Measurements from ENCODE around the gene OXCT1.

The OXCT1 gene

DNA sequence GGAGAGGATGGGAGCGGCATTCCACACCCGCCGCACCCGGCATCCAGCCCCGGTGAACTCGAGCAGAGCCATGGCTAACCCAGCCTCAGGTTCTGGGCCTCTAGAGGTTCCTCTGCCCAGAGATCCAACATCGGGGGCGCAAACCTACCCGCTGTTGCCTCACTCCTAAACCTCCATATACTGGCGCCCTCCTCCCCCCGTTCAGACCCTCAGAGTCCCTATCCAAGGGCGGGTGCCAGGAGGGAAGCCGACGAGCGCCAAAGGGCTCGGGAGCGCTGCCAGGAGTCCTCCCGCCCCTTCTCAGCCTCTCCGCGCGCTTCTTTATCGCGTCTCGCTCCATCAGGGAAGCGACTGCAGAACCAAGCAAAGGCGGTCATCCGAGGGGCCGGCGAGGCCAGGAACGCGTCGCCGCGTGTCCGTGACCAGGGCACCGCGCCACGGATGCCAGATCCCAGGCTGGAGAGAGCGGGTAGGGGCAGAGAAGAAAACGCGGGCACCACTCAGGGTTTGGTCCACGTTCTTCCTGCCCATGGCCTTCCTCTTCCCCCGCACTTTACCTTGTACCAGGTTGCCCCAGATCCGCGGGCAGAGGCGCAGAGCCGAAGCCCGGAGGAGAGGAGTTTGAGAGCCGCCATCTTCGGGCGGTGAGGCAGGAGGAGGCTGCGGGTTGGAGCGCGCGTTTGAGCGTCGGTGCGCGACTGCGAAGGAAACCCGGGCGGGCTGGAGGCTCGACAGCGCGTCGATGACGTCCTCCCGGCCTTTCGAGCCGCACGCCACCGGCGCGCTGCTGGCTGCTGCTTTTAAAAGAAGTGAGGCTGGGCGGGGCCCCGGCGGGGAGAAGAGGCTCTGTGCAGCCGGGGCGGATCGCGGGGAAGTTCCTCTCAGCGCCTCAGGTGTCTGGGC lies at the start of gene OXCT1:
Gene OXCT1, minus strand, starts transcription at position 702 of the 903 bp plus-strand sequence. Its CDS starts 67 bp downstream, at position 635.
- DNase-seq, result peak; percentile 51

DNA sequence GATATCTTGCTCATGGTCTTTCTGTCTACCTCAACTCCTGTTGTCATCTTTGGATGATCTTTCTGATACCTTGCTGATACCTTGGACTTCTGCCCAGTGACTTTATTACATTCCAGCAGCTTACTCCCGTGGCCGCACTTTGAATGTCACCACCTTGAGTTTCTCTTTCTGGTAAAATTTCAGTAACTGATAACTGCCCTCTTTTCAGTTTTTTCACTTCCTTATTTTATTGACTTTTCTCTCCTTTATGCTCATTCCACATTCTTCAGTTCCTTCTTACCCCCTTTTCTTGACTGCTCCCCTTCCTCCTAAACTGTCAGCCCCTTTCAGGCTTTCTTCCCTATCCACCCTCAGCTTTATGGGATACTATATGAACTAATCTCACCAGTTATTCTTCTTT lies 47.9 kb upstream of the OXCT1 start:
- no peak for DNase-seq

DNA sequence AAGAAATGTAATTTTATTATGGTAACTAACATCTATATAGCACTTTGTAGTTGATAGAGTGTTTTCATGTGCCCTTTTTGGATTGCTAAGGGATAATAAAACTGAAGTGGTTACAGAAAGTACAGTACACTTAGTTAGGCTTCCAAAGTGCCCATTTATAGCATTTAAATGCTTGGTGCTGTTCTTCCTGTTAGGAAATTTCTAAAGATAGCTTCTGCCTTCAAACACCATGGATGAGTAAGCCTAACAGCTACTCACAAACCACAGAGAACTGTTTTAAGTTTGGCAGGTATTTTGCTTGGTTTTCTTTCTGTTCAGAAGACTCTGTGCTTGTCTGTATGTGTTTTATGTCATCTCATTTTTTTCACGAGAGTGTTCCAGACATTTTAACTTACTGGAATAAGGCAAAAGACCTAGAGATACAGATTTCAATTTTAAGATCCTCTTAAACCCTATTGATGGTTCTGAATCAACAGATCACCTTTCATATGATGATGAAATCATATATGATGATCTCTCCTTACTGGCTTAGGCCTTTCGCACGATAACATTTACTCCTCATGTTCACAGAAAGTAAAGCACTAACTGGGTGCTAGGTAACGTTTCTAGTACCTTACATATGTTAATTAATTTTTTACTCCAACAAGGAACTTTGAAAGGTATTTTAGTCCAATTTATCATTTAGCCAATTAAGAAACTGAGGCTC lies 38.3 kb upstream of the OXCT1 start:
- no peak for DNase-seq

DNA sequence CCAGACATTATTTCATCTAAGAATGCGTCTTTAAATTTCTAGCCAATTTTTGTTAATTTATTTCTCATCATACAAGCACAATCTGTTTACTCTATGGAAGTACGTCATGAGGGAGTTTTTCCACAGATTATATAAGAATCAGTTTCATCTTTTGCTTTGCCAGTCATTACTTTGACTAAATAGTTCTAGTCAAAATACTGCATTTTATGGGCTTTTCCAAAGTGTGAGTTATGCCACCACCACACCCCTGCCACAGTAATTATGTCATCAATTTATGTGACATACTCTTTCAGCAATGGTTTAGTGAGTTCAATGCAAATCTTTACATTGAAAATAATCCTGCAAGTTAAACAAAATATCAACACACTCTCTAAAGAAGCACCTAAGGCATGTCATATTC lies 35.9 kb upstream of the OXCT1 start:
- no peak for DNase-seq

DNA sequence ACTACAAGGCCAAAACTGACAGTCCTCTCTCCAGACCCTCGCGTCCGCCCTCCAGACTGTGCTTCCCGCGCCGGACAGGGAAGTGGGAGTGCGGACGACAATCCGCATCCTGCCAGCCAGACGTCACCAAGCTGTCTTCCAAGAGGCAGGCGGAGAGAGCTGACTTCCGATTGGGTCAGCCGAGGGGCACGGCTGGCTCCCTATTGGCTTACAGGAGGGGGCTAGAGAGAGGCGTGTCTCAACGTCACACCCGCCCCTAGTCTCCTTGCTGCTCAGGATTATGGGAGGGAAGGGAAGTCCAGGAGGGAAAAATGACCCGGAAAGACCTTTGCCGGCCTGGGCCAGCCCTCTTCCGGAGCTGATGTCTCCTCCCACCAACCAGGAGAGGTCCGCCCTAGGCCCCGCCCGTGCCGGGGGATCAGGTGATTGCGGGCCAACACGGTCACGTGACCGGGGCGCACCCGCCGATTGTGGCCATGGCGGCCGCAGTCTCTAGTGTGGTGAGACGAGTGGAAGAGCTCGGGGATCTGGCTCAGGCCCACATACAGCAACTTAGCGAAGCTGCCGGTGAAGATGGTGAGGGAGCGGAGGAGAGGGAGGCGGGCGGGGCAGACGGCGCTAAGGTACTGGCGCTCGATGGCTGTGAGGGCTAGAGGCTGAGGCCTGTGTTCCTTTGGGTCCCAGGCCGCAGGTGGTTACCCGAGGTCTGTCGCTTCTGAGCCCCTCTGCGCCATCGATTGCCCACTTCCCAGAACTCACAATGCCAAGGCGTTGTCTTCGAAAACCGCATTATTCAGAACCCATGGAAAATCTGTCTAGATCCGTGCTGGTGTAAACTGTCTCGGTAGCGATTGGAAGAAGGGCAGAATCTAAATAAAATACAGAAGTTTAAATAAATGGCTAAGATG lies 33.9 kb upstream of the OXCT1 start, which contains the start of gene RIMOC1:
Gene RIMOC1, plus strand, starts transcription at position 453 of the 908 bp plus-strand sequence. Its CDS starts 24 bp downstream, at position 477.
- peak; percentile 92 for DNase-seq

DNA sequence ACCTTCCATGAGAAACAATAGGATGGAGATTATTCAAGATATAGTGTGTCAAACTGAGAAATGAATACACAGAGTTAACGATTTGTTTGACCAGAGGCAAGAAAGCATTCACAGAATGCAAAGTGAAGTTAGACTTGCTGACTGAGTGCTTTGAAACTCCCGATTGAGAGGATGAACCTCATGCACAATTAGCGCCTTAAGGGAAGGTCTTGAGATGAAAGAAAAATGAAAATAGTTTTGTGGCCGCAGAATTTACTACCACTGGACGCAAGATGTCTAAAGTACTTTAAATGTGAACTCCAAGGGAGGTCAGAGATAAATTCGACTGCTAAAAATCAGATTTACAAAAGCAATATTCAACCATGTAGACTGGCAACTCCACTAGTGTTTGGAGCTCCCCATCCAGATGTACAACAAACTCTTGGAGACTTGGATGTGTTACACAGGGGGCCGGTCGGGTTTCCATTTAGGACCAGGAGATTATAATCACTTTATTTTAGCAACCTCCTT lies 33.2 kb upstream of the OXCT1 start:
- no peak for DNase-seq

DNA sequence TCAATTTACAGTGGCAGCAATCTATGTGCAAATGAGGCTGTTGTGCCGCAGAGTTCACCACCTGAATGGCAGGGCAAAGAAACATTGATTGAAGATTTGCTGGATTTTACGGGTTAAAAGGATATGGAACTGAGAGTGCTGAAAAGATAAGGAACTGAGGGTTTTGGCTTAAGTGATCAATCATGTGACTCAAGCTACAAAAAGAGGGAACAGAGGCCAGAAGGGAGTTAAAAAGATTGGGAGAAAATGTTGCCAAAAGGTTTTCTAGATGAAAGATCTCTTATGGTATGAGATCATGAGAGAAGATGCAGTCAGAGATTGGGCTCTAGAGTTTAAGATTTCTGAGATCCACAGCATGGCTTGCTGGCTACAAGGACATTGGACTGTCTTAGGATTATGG lies 26.0 kb upstream of the OXCT1 start:
- no peak for DNase-seq

DNA sequence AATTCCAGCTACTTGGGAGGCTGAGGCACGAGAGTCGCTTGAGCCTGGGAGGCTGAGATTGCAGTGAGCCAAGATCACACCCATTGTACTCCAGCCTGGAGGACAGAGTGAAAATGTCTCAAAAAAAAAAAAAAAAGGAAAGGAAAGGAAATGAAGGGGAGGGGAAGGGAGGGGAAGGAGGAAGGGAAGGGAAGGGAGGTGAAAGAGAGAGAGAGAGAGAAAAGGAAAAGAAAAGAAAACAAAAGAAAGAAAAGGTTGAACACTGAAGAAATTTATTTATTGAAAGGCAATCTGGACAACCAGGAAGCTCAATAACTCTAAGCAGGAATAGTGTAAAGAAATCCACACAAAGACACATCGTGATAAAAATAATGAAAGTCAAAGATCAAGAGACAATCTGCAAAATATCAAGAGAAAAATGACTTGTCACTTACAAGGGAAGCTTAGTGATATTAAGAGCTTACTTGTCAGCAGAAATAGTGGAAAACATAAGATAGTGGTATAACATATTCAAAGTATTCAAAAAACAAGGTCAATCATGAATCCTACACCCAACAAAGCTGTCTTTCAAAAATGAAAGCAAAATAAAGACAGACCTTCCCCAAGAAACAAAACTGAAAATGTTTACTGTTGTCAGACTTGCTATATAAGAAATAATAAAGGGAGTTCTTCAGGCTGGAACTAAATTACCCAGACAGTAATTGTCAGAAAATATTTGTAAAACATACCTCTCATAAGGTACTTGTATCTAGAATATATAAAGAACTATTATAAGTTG lies 23.0 kb upstream of the OXCT1 start:
- DNase-seq, result no peak

DNA sequence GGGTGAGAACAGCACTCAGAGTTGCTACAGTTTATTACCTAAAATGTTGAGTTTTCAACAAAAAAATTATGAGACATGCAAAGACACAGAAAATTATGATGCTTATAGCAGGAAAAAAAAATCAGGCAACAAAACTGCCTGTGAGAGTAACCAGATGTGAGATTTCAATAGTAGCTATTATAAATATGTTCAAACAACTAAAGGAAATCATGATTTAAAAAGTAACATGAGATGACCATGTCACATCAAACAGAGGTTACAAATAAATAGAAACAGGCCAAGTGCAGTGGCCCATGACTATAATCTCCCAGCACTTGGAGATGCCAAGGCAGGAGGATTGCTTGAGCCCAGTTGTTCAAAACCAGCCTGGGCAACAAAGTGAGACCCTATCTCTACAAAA lies 21.8 kb upstream of the OXCT1 start:
- no peak for DNase-seq

DNA sequence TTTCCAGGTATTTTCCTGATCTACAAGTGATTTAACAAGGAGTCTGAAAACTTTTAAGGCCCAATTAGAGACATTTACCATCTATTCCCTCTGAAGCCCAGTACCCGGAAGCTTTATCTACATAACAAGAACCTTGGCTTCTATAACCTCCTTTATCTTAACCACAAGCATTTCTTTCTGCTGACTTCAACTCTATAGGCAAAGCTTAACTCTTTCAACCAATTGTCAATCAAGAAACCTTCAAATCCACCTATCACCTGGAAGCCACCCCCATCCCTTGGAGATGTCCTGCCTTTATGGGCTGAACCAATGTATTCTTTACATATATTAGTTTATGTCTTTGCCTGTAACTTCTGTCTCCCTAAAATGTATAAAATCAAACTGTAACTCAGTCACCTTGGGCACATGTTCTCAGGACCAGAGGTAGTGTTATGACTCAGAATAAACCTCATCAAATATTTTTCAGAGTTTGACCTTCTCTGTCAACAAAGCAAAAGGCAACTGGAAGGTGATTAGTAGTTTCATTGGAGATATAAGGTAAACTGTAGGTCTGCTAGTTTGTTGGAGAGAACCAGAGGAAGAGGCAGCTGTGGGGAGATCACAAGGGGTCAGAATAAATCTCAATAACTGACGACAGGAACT lies 21.0 kb upstream of the OXCT1 start:
- no peak for DNase-seq

DNA sequence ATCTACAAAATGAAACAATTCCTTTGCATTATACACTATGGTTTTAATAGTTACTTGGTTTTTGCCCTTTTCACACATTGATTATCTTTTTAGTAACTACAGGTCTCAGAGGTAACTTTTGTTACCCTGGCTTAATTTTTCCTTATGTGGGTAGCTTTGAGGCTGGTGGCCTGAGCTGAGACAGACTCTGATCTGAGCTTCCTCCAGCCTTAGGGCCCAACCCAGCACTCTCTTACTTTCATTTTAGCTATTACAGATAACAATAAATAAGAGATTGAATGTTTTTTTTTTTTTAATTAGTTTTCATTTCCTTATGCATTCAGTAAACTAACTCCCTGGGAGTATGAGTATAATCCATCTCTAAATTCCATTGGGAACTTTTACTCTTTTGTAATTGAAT lies 15.1 kb upstream of the OXCT1 start:
- no peak for DNase-seq

DNA sequence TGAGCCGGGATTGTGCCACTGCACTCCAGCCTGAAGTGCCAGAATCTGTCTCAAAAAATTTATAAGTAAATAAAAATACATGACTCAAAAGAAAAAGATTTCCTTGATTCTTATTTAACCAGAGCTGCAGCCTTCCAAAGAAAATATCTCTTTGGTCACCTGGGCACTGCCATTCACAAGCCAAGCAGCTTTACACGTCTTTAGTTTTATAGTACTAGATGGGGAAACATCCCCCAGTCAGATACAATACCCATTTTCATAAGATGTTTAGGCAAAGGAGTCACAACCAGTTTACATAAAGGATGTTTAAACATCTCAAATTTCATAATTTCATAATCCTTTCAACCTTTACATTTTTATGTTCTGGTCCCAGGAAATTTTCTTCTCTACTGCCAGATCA lies 13.7 kb upstream of the OXCT1 start:
- no peak for DNase-seq

DNA sequence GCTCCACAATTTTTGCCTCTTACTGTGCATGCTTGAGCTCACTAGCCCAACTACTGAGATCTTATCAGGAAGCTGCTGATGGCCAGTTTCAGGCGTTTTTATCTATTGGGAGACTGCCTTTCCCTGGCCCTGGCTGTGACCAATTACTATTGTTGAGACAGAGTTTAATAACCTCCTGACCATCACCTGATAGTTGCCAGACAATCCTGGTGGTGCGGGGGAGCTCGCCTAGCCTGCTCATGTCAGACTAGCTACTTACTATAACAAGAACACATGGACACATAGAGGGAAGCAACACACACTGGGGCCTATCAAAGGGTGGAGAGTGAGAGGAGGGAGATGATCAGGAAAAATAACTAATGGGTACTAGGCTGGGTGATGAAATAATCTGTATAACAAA lies 13.0 kb upstream of the OXCT1 start:
- DNase-seq, result no peak

DNA sequence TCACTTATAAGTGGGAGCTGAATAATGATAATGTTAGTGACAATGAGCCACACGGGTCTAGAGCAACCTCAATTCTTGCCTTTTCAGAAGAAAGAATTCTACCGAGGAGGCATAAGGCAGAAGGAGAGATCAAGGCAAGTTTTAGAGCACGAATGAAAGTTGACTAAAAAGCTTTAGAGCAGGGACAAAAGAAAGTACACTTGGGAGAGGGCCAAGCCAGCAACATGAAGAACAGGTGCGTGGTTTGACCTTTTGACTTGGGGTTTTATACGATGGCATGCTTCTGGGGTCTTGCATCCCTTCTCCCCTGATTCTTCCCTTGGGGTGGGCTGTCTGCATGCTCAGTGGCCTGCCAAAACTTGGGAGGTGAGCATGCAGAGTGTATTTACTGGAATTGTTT lies 12.5 kb upstream of the OXCT1 start:
- DNase-seq, result no peak

DNA sequence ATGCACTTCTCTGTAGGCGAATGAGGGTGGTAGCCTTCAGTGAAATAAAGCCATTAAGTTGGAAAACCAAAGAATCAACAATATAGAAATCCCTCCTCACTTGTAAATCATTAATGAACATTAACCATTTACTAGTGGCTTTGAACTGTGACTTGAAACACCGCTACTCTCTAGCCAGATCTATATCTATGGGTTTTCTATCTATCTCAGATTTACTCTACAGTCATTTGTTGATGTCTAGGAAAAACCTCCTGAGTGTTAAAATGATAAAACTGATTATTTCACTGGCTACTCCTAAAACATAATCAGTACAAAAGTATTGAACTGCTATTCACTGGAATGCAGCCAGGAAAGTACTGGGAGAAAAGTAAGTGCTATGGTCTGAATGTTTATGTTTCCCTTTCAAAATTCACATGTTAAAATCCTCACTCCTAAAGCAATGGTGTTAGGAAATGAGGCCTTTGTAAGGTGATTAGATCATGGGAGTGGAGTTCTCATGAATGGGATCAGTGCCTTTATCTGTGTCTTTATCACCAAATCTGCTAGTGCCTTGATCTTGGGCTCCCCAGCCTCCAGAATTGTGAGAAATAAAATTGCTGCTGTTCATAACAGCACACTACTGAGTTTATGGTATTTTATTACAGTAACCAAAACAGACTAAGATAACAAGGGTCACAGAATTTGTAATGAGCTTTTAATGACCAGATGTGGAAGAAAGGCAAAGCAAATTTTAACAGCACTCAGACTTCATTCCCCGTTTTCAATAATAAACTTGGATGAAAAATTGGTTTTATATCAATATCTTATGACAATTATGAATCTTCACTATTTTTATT lies 8.6 kb upstream of the OXCT1 start:
- DNase-seq, result no peak

DNA sequence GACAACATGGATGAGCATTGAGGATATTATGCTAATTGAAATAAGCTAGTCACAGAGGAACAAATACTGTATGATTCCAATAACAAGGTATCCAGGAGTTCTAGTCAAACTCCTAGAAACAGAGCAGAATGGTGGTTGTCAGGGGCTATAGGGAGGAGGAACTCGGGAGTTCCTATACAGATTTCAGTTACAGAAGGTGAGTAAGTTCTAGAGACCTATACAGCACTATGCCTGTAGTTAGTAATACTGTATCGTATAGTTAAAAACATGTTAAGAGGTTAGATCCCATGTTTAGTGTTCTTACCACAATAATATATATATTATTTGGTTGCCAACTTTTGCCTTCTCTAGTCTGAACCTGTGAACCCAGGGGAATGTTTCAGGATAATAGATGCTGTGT lies 7.9 kb upstream of the OXCT1 start:
- DNase-seq, result no peak

DNA sequence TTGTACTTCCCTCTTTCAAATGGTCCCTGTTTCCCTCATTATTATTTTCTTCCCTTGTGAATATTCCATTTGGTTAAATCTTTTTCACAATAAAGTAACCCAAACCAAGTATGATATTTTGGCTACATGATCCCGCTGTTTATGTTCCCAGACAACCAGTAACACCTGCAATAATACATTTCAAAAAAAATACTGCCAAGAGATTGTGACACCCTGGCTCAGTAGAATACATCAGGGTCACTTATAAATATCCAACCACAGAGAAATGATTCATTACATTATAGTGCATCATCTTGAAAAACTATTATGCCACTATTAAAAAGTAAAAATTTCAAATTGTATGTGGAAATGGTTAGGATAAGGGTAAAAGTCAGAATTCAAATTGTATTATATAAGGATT lies 7.2 kb upstream of the OXCT1 start:
- DNase-seq, result no peak

DNA sequence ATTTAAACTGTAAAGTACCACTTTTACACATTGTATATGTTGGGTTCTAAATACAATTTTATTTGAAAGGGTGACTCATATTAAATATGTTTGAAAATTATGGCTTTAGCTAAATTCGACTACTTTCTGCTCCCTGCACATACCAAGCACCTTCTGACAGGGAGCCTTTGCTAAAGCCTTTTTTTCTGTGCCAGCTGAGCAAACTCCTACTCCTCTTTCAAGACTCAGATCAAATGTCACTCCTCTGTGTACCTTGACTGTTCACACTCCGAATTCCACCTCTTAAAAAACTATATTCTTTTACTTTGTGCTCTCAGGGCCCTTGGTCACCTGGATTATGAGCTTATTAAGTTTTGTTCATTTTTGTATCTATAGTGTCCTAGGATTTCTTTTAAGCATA lies 6.5 kb upstream of the OXCT1 start:
- no peak for DNase-seq

DNA sequence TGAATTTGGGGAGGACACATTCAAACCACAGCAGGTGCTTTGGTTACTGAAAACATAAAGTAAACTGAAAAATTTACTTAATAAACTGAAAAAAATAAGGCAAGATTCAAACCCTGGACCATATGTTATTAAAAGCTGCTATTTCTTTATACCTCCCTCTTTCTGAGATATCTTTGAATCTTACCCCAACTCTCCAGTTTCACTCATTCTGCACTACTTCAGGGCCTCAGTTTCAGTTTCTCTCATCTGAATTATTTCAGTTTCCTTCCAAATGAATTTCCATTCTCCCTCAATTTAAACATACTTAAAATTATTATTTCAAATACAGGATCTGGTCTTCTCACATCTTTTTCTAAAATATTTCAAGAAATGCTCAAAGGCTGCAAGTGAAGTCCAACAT lies 4.9 kb upstream of the OXCT1 start:
- DNase-seq, result no peak

DNA sequence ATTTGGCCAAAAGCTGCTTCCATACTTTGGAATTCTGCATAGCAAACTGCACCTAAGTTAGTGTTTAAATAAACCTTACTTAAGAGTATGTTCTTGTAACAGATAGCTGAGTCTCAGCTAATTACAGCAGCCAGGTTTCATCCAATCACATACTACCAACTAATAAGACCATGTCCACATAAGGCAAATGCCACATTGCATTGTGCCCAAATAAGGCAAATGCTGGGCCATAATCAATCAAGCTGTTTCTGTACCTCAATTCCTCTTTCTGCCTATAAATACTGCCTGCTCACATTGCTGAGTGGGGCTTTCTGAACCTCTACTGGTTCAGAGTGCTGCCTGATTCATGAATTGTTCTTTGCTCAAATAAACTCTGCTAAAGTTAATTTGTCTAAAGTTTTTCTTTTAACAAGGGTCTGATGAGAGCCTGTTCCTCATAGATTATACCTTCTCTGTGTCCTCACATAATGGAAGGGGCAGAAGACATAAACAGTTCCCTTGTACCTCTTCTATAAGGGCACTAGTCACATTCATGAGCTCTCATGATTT lies 4.4 kb upstream of the OXCT1 start:
- no peak for DNase-seq
